HG03159 (cell line): ENCODE measurements around the gene TRUB1.
"Not testable (repeated sequence)": the region's sequence is repeated elsewhere in the genome, so short reads cannot be mapped to it uniquely, and the experiment has no call there.

Source experiments
- ATAC-seq: cut with Tn5 transposase; IDR thresholded peaks from one replicate; pipeline ENCODE4 v1.9.1; 2021; ENCODE audit warnings: mild to moderate bottlenecking, moderate library complexity; ENCODE audit not compliant: unreplicated experiment

Gene TRUB1

GRCh38 chr10:114937962-114938855 lies at the start of gene TRUB1:
TRUB1 (plus strand) TSS chr10:114938195; CDS start chr10:114938254, 59 bp downstream.
- ATAC-seq = peak; percentile 100

- ATAC-seq = no peak
Observed at GRCh38 chr10:114893251-114893650, 44.7 kb upstream of the TRUB1 start.

- no peak for ATAC-seq
Observed at GRCh38 chr10:114894911-114895310, 43.1 kb upstream of the TRUB1 start.

GRCh38 chr10:114897011-114897410 lies 41.0 kb upstream of the TRUB1 start:
- ATAC-seq = not testable (repeated sequence)

- no peak for ATAC-seq
Observed at GRCh38 chr10:114897593-114897992, 40.4 kb upstream of the TRUB1 start.

GRCh38 chr10:114899982-114900381 lies 38.0 kb upstream of the TRUB1 start:
- ATAC-seq = no peak

GRCh38 chr10:114900658-114901057 lies 37.3 kb upstream of the TRUB1 start:
- no peak for ATAC-seq

GRCh38 chr10:114902151-114902550 lies 35.8 kb upstream of the TRUB1 start:
- no peak for ATAC-seq

- no peak for ATAC-seq
Observed at GRCh38 chr10:114905450-114905849, 32.5 kb upstream of the TRUB1 start.

GRCh38 chr10:114906981-114907380 lies 31.0 kb upstream of the TRUB1 start:
- no peak for ATAC-seq

GRCh38 chr10:114908896-114909295 lies 29.1 kb upstream of the TRUB1 start:
- ATAC-seq = no peak

GRCh38 chr10:114911052-114911711 lies 26.8 kb upstream of the TRUB1 start:
- peak; percentile 71 for ATAC-seq

- no peak for ATAC-seq
Observed at GRCh38 chr10:114911801-114912469, 26.1 kb upstream of the TRUB1 start.

- ATAC-seq = no peak
Observed at GRCh38 chr10:114912470-114912859, 25.5 kb upstream of the TRUB1 start.

- ATAC-seq = no peak
Observed at GRCh38 chr10:114914560-114914959, 23.4 kb upstream of the TRUB1 start.

GRCh38 chr10:114915294-114915693 lies 22.7 kb upstream of the TRUB1 start:
- ATAC-seq = no peak

GRCh38 chr10:114916653-114917052 lies 21.3 kb upstream of the TRUB1 start:
- ATAC-seq = no peak

GRCh38 chr10:114917459-114917858 lies 20.5 kb upstream of the TRUB1 start:
- no peak for ATAC-seq

- no peak for ATAC-seq
Observed at GRCh38 chr10:114917927-114918672, 19.9 kb upstream of the TRUB1 start.

- ATAC-seq = no peak
Observed at GRCh38 chr10:114920459-114920858, 17.5 kb upstream of the TRUB1 start.

- ATAC-seq = no peak
Observed at GRCh38 chr10:114922003-114922402, 16.0 kb upstream of the TRUB1 start.
